Astrocyte (in vitro differentiated cells and primary cell): Measurements from ENCODE around the gene SAP30BP.

Experiments
- EZH2 ChIP-seq: IDR thresholded peaks from 2 replicates; pipeline ENCODE4 v1.6.1; 2012; ENCODE audit warnings: mild to moderate bottlenecking, low read length, inconsistent platforms; ENCODE audit not compliant: insufficient read depth
- TF ChIP-seq, protein P1 (sequence below): IDR thresholded peaks from 2 replicates; pipeline ENCODE4 v1.5.1; 2011; ENCODE audit warnings: low read depth, mild to moderate bottlenecking, inconsistent platforms, low read length, moderate library complexity; ENCODE audit not compliant: insufficient read depth

DNA sequence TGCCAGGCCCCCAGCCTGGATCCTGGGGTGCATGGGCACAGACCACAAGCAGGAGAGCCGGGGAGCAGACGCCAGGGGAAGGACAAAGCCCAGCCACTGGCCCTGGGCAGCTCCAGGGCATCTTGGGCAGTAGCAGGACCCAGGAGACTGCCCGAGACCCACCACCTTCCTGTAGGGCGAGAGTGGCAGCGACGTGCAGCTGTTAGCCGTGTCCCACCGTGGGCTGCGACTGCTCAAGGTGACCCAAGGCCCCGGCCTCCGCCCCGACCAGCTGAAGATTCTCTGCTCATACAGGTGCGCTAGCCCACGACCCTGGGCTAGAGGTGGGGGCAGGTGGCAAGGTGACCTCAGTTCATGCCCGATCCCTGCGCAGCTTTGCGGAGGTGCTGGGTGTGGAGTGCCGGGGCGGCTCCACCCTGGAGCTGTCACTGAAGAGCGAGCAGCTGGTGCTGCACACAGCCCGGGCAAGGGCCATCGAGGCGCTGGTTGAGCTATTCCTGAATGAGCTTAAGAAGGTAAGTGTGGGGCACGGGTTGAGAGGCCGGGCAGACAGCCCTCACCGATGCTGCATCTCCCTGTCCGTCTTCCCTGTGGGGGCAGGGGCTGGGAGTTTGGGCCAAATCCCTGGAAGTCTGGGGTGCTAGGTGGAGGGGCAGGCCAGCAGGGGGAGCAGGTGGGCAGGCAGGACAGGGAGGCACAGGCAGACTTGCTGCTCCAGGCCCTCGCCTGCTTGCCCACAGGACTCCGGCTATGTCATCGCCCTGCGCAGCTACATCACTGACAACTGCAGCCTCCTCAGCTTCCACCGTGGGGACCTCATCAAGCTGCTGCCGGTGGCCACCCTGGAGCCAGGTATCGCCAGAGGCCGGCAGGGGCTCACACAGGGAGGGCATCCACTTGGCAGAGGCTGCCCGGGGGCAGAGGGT lies 47.4 kb upstream of the SAP30BP start:
- TF ChIP-seq, protein P1, sequence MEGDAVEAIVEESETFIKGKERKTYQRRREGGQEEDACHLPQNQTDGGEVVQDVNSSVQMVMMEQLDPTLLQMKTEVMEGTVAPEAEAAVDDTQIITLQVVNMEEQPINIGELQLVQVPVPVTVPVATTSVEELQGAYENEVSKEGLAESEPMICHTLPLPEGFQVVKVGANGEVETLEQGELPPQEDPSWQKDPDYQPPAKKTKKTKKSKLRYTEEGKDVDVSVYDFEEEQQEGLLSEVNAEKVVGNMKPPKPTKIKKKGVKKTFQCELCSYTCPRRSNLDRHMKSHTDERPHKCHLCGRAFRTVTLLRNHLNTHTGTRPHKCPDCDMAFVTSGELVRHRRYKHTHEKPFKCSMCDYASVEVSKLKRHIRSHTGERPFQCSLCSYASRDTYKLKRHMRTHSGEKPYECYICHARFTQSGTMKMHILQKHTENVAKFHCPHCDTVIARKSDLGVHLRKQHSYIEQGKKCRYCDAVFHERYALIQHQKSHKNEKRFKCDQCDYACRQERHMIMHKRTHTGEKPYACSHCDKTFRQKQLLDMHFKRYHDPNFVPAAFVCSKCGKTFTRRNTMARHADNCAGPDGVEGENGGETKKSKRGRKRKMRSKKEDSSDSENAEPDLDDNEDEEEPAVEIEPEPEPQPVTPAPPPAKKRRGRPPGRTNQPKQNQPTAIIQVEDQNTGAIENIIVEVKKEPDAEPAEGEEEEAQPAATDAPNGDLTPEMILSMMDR = peak; percentile 43
- TF ChIP-seq EZH2 = no peak
